WTC11 (cell line): ENCODE measurements around the gene MZT1. TPM values are rescaled to one million over a fixed set of nuclear protein-coding genes. Genes with fewer than 3 reads are reported as not detected.

Experiments used
- ATAC-seq: fragments of 200-7000 bp; cut with Tn5 transposase; 2 replicates; pipeline ENCODE4 v1.10.0; 2021; ENCODE audit warnings: mild to moderate bottlenecking, moderate library complexity
- CTCF ChIA-PET: fragments of 300-600 bp; sonication (Branson Sonifier 250); formaldehyde crosslinking; loops from one replicate; lab custom pipeline; 2021; ENCODE audit warnings: antibody characterized with exemption; lab: Charles Lee
- POLR2A ChIA-PET: fragments of 350-600 bp; sonication (Branson Sonifier 250); formaldehyde crosslinking; loops from one replicate; lab custom pipeline; 2021; ENCODE audit warnings: antibody characterized with exemption; lab: Charles Lee
- DNase-seq: peaks from one replicate; pipeline ENCODE4 v3.0.0; 2021; ENCODE audit warnings: low spot score
- H3K27ac Mint-ChIP-seq: 2 replicates; pipeline ENCODE4 v1.8.0; 2021; ENCODE audit warnings: mixed read lengths
- H3K27me3 Mint-ChIP-seq: 2 replicates; pipeline ENCODE4 v1.8.0; 2021; ENCODE audit warnings: low read depth, mild to moderate bottlenecking, moderate library complexity, mixed read lengths
- H3K36me3 Mint-ChIP-seq: 2 replicates; pipeline ENCODE4 v1.8.0; 2021; ENCODE audit warnings: mixed read lengths
- H3K4me1 Mint-ChIP-seq: 2 replicates; pipeline ENCODE4 v1.8.0; 2022; ENCODE audit warnings: mixed read lengths
- H3K4me3 Mint-ChIP-seq: 2 replicates; pipeline ENCODE4 v1.8.0; 2021; ENCODE audit warnings: mild to moderate bottlenecking, moderate library complexity, mixed read lengths
- H3K9me3 Mint-ChIP-seq: 2 replicates; pipeline ENCODE4 v1.8.0; 2021; ENCODE audit warnings: mixed read lengths
- ATF6 ChIP-seq: sonication (generic); formaldehyde crosslinking; IDR thresholded peaks from 2 replicates; pipeline ENCODE4 v1.8.1; 2023; ENCODE audit warnings: mild to moderate bottlenecking, missing genetic modification reagents
- CTCF ChIP-seq: fragments of 200-600 bp; IDR thresholded peaks from 2 replicates; pipeline ENCODE4 v1.8.0; 2022; ENCODE audit warnings: antibody characterized with exemption
- E2F5 ChIP-seq: sonication (generic); formaldehyde crosslinking; IDR thresholded peaks from 2 replicates; pipeline ENCODE4 v1.8.1; 2022; ENCODE audit warnings: mild to moderate bottlenecking, moderate library complexity, missing genetic modification reagents
- ELF4 ChIP-seq: sonication (generic); formaldehyde crosslinking; IDR thresholded peaks from 2 replicates; pipeline ENCODE4 v1.8.1; 2022; ENCODE audit warnings: low read depth, mild to moderate bottlenecking, moderate library complexity, missing genetic modification reagents
- PRDM15 ChIP-seq: sonication (generic); formaldehyde crosslinking; IDR thresholded peaks from 2 replicates; pipeline ENCODE4 v1.8.0; 2022; ENCODE audit warnings: missing genetic modification reagents
- RELA ChIP-seq: sonication (generic); formaldehyde crosslinking; IDR thresholded peaks from 2 replicates; pipeline ENCODE4 v1.8.1; 2022; ENCODE audit warnings: missing genetic modification reagents, mild to moderate bottlenecking, borderline replicate concordance
- SOX15 ChIP-seq: fragments of 250-450 bp; sonication (Bioruptor Pico); IDR thresholded peaks from 2 replicates; pipeline ENCODE4 v1.9.0; 2021; ENCODE audit warnings: mild to moderate bottlenecking
- STAT6 ChIP-seq: sonication (generic); formaldehyde crosslinking; conservative IDR thresholded peaks from 2 replicates; pipeline ENCODE4 v1.8.1; 2023; ENCODE audit warnings: mild to moderate bottlenecking, low read depth, missing genetic modification reagents, moderate library complexity
- ZNF121 ChIP-seq: sonication (generic); formaldehyde crosslinking; IDR thresholded peaks from 2 replicates; pipeline ENCODE4 v1.8.0; 2023; ENCODE audit warnings: missing genetic modification reagents
- total RNA-seq: library from RNA; stranded (reverse); gene quantifications from 3 replicates; pipeline ENCODE4 v1.2.3, GENCODE V29; 2021
- TF ChIP-seq, protein P1 (sequence below): fragments of 250-450 bp; sonication (Bioruptor Pico); IDR thresholded peaks from 2 replicates; pipeline ENCODE4 v1.8.0; 2021; ENCODE audit warnings: mild to moderate bottlenecking
- TF ChIP-seq, protein P2 (sequence below): sonication (generic); formaldehyde crosslinking; IDR thresholded peaks from 2 replicates; pipeline ENCODE4 v1.8.0; 2022; ENCODE audit warnings: mild to moderate bottlenecking, missing genetic modification reagents
- TF ChIP-seq, protein P3 (sequence below): sonication (generic); formaldehyde crosslinking; IDR thresholded peaks from 2 replicates; pipeline ENCODE4 v1.8.1; 2022; ENCODE audit warnings: missing genetic modification reagents, borderline replicate concordance

The MZT1 gene
- total RNA-seq, 1 experiment from 2014 or later: 23.5 TPM

- TF ChIP-seq RELA (CRISPR knock-in tag): no peak
- TF ChIP-seq, protein P1, sequence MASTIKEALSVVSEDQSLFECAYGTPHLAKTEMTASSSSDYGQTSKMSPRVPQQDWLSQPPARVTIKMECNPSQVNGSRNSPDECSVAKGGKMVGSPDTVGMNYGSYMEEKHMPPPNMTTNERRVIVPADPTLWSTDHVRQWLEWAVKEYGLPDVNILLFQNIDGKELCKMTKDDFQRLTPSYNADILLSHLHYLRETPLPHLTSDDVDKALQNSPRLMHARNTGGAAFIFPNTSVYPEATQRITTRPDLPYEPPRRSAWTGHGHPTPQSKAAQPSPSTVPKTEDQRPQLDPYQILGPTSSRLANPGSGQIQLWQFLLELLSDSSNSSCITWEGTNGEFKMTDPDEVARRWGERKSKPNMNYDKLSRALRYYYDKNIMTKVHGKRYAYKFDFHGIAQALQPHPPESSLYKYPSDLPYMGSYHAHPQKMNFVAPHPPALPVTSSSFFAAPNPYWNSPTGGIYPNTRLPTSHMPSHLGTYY (CRISPR knock-in tag): no peak
- TF ChIP-seq, protein P2, sequence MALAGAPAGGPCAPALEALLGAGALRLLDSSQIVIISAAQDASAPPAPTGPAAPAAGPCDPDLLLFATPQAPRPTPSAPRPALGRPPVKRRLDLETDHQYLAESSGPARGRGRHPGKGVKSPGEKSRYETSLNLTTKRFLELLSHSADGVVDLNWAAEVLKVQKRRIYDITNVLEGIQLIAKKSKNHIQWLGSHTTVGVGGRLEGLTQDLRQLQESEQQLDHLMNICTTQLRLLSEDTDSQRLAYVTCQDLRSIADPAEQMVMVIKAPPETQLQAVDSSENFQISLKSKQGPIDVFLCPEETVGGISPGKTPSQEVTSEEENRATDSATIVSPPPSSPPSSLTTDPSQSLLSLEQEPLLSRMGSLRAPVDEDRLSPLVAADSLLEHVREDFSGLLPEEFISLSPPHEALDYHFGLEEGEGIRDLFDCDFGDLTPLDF (CRISPR knock-in tag): no peak
- no peak for TF ChIP-seq ATF6 (CRISPR knock-in tag)
Measured at GRCh38 chr13:72692884-72693514, 34.4 kb downstream of the MZT1 start (continued).

GRCh38 chr13:72689181-72689696, 38.2 kb downstream of the MZT1 start:
- Mint-ChIP-seq H3K9me3 (peaks cover 39% of the 10 kb centered on the region), H3K27ac (no peak overlapping the region), H3K4me3 (no peak overlapping the region), H3K4me1 (no peaks in the 10 kb centered on the region), H3K27me3 (no peaks in the 10 kb centered on the region), H3K36me3 (peaks cover 28% of the 10 kb centered on the region)
- POLR2A ChIA-PET: no interaction called here
- TF ChIP-seq E2F5 (no peak), PRDM15 (CRISPR knock-in tag) (no peak), CTCF (no peak), STAT6 (no peak), ZNF121 (no peak), SOX15 (CRISPR knock-in tag) (no peak), ELF4 (no peak)
- TF ChIP-seq, protein P3, sequence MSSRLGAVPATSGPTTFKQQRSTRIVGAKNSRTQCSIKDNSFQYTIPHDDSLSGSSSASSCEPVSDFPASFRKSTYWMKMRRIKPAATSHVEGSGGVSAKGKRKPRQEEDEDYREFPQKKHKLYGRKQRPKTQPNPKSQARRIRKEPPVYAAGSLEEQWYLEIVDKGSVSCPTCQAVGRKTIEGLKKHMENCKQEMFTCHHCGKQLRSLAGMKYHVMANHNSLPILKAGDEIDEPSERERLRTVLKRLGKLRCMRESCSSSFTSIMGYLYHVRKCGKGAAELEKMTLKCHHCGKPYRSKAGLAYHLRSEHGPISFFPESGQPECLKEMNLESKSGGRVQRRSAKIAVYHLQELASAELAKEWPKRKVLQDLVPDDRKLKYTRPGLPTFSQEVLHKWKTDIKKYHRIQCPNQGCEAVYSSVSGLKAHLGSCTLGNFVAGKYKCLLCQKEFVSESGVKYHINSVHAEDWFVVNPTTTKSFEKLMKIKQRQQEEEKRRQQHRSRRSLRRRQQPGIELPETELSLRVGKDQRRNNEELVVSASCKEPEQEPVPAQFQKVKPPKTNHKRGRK (CRISPR knock-in tag): no peak
- CTCF ChIA-PET: no interaction called here
- DNase-seq: no peak
- no peak for ATAC-seq
